ENCODE results near the gene CENPP. TPM values are rescaled to one million over a fixed set of nuclear protein-coding genes. Genes with fewer than 3 reads are reported as not detected.

The CENPP gene
- total RNA-seq, 4 donors from 2014 or later: 1.5 to 11.6 (median 5.5) TPM

DNA sequence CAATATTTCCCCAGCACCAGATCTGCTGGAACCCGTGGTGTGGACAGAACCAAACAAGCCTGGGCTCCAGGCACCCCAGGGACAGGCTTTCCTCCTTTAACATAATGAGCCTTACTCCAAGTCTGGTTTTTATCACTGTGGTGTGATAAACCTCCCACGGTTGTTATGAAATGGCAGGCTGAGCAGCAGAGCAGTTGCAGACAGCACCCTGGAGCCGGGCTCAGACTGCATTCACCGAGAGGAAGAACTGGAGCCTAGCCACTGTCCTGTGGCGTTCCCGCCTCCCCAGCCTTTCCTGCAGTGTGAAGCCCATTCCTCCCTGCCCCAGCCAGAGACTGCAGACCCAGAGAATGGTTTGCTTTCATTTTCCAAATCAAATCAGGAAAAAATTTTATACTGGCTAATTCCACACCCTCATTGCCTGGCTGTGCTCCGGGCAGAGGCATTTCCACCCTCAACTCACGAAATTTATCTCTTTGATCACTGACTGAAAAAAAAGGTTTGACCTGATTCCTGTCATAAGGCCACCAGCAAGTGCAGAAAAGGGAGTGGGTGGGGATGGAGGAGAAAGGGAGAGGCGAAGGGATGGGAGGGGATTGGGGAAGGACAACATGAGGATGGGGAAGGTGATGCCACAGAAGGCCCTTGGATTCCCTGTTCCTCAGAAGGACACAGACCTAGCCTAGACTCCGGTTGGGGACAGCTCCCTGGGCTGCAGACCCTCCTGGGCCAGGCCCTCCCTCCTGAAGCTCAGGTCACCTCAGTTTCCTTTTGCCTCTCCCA, 325.3 kb downstream of the CENPP start:
- H3K27me3 ChIP-seq: no peaks in the 10 kb centered on the region
- TF ChIP-seq POLR2A (IDR thresholded peaks at IDR 0.05): no peak
- TF ChIP-seq, protein P1, sequence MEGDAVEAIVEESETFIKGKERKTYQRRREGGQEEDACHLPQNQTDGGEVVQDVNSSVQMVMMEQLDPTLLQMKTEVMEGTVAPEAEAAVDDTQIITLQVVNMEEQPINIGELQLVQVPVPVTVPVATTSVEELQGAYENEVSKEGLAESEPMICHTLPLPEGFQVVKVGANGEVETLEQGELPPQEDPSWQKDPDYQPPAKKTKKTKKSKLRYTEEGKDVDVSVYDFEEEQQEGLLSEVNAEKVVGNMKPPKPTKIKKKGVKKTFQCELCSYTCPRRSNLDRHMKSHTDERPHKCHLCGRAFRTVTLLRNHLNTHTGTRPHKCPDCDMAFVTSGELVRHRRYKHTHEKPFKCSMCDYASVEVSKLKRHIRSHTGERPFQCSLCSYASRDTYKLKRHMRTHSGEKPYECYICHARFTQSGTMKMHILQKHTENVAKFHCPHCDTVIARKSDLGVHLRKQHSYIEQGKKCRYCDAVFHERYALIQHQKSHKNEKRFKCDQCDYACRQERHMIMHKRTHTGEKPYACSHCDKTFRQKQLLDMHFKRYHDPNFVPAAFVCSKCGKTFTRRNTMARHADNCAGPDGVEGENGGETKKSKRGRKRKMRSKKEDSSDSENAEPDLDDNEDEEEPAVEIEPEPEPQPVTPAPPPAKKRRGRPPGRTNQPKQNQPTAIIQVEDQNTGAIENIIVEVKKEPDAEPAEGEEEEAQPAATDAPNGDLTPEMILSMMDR (IDR thresholded peaks at IDR 0.05): no peak
- intact Hi-C loops (cut with DNase I): no loop called here
- H3K9me3 ChIP-seq: no peaks in the 10 kb centered on the region
- no peaks in the 10 kb centered on the region for H3K4me1 ChIP-seq
- DNase-seq: no peak
- H3K36me3 ChIP-seq: peaks cover 20 to 23% of the 10 kb centered on the region in 2 donors
- H3K4me3 ChIP-seq (replicated peaks in 1 of 3): no peak overlapping the region
- 79 to 80% methylated on average over 9 to 10 of the region's 10 CpGs for WGBS, 2 donors
- H3K27ac ChIP-seq: no peak overlapping the region

DNA sequence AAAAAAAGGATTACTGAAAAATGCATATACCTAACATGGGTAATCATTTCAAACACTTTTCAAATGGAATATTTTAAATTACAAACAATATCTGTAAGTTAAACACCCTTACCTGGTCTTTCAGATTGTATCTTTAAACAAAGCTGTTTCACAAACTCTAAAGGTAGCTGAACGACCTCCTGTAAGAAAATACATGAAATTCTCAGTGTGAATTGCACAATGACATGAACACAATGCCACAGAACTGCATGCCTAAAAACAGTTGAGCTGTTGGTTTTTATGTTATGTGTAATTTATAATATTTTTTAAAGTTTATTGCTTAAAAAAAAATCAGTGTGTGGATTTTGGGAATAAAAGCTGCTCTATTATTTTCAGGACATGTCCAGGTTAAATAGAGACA, 326.7 kb downstream of the CENPP start:
- intact Hi-C loops (cut with DNase I): no loop called here
- Histone ChIP-seq H3K27me3 (no peaks in the 10 kb centered on the region), H3K27ac (no peak overlapping the region), H3K9me3 (no peaks in the 10 kb centered on the region), H3K4me1 (no peaks in the 10 kb centered on the region), H3K4me3 (replicated peaks in 1 of 3) (no peak overlapping the region), H3K36me3 (peaks cover 17 to 18% of the 10 kb centered on the region in 2 donors)
- no peak for TF ChIP-seq POLR2A (IDR thresholded peaks at IDR 0.05)
- TF ChIP-seq, protein P1 (IDR thresholded peaks at IDR 0.05): no peak
- no peak for DNase-seq
- 73 to 80% methylated on average over 1 of the region's 1 CpG for WGBS, 2 donors

DNA sequence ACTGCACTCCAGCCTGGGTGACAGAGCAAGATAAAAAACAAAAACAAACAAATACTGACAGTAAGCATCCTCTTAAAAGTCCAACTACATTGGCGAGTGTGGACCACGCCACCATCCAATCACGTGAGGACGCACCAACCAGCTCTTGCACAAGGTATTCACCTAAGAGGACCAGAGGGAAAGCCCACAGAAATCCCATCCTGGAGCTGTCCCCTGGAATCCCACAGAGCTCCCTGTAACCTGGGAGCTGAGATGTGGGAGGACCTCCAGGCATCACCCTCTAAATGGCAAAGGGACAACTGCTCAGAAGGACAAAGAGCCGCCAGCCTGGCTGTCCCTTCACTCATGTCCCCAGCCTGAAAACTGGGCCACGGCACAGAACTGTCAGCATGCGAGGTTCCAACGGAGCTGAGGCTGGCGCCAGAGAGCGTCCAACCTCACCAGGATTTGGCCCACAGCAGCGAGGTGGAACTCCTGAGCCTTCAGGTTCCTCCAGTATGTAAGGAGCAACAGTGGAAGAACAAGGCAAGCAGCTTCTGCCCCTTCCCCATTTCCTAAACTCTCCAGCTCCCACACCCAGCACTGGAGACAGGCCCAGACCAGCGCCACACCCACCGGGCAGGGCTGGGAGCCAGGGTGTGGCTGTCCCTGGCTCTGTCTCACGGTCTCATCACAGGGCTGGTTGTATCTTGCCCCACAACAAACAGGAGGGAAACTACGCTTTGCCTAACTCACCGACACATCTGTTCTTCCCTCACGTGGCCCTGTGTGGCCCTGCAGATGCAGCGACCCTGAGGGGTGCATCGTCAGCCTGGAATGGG, 328.9 kb downstream of the CENPP start:
- Histone ChIP-seq H3K9me3 (no peaks in the 10 kb centered on the region), H3K27ac (no peak overlapping the region), H3K36me3 (peaks cover 6 to 8% of the 10 kb centered on the region in 2 donors), H3K4me1 (no peaks in the 10 kb centered on the region), H3K27me3 (no peaks in the 10 kb centered on the region), H3K4me3 (replicated peaks in 1 of 3) (no peak overlapping the region)
- no peak for DNase-seq
- intact Hi-C loops (cut with DNase I): no loop called here
- 93 to 94% methylated on average over 10 to 17 of the region's 19 CpGs for WGBS, 2 donors
- TF ChIP-seq, protein P1 (IDR thresholded peaks at IDR 0.05): no peak
- TF ChIP-seq POLR2A (IDR thresholded peaks at IDR 0.05): no peak

DNA sequence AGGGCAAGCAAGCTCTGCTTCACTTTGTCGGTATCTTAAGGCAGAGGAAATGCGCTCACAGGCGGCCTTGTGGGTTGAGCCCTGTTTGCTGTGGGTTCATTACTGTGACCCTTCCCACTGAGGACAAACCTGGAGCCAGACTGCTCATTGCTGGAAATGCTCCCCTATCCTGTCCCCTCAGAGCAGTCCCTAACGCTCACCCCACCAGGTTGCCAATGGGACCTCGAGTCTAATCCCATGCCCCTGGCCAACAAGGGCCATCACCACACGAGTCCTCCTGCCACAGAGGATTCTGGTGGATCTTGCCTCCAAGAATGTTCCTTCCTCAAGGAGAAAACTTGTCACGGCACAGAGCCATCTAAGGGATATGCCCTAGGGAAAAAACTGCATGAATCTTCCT, 329.6 kb downstream of the CENPP start:
- H3K4me3 ChIP-seq (replicated peaks in 1 of 3): no peak overlapping the region
- peaks cover 6 to 8% of the 10 kb centered on the region in 2 donors for H3K36me3 ChIP-seq
- no peaks in the 10 kb centered on the region for H3K27me3 ChIP-seq
- H3K4me1 ChIP-seq: no peaks in the 10 kb centered on the region
- H3K27ac ChIP-seq: no peak overlapping the region
- TF ChIP-seq, protein P1 (IDR thresholded peaks at IDR 0.05): no peak
- no peak for TF ChIP-seq POLR2A (IDR thresholded peaks at IDR 0.05)
- intact Hi-C loops (cut with DNase I): no loop called here
- WGBS, 2 donors: 93 to 96% methylated on average over 4 to 6 of the region's 7 CpGs
- DNase-seq: no peak
- H3K9me3 ChIP-seq: no peaks in the 10 kb centered on the region

All from thyroid gland (tissue), 4 donors.